Thyroid gland (tissue), 4 donors: ENCODE data around the gene HACD4. TPM values are rescaled to one million over a fixed set of nuclear protein-coding genes. Genes with fewer than 3 reads are reported as not detected.
A peak's percentile ranks its signal among the peaks of the same experiment; 100 is the strongest.

ENCODE experiments used
- DNase-seq, 2 donors: peaks; one replicate each; pipeline ENCODE4 v3.0.0-alpha.2; 2019
- H3K27ac ChIP-seq, 3 donors: fragments of 200-600 bp; sonication (generic); 1 replicate in 2 of 3; 2 replicates in 1 of 3; pipeline ENCODE4 v1.5.1; 2016 to 2019; ENCODE audit warnings: mild to moderate bottlenecking in 1 of 3, moderate library complexity in 1 of 3
- H3K27me3 ChIP-seq: fragments of 200-600 bp; sonication (generic); one replicate; pipeline ENCODE4 v1.5.1; 2019
- H3K36me3 ChIP-seq, 2 donors: fragments of 200-600 bp; sonication (generic); one replicate each; pipeline ENCODE4 v1.5.1; 2016 to 2019
- H3K4me1 ChIP-seq, 2 donors: fragments of 200-600 bp; sonication (generic); one replicate each; pipeline ENCODE4 v1.5.1; 2017 to 2019
- H3K4me3 ChIP-seq, 3 donors: fragments of 200-600 bp; sonication (generic); replicated peaks in 1 of 3; 1 replicate in 2 of 3; 2 replicates in 1 of 3; pipeline ENCODE4 v1.5.1; 2016; ENCODE audit warnings: mild to moderate bottlenecking in 1 of 3
- H3K9me3 ChIP-seq: fragments of 200-600 bp; sonication (generic); one replicate; pipeline ENCODE4 v1.5.1; 2017
- CTCF ChIP-seq, 6 experiments: fragments of 200-600 bp in 3 of 6; fragments of 450-650 bp in 3 of 6; sonication (generic) in 3 of 6; IDR thresholded peaks; one replicate each; pipeline ENCODE4 v1.5.1; 2016 to 2019; ENCODE audit warnings: antibody characterized with exemption in 6 of 6, mild to moderate bottlenecking in 2 of 6, inconsistent platforms in 1 of 6, moderate library complexity in 1 of 6
- POLR2A ChIP-seq, 2 donors: fragments of 450-650 bp; IDR thresholded peaks; one replicate each; pipeline ENCODE4 v1.6.1; 2017; ENCODE audit warnings: antibody characterized with exemption in 2 of 2, mild to moderate bottlenecking in 2 of 2, moderate library complexity in 1 of 2
- WGBS, 2 donors: methylation state at CpG; one replicate each; pipeline ENCODE4 v1.1.5; 2017; 5-methylcytosine and 5-hydroxymethylcytosine counted together
- intact Hi-C: fragments of 100-400 bp; cut with DNase I; formaldehyde crosslinking; loops from one replicate; pipeline ENCODE4 v1.15.1; 2023
- total RNA-seq, 4 donors: library from RNA; depleted of rRNA; stranded (reverse); fragments of >200 nt; gene quantifications; one replicate each; pipeline ENCODE4 v1.2.3, GENCODE V29; 2016

Gene HACD4
- 1 to 10 TPM; 1.8 to 4.8 (median 3.3) TPM for total RNA-seq

- no peaks in the 10 kb centered on the region for H3K9me3 ChIP-seq
- DNase-seq: peak; percentile 90 to 92
- peak within 1 kb of the TSS; percentile 78 to 94 (median 83) for H3K27ac ChIP-seq
- H3K4me3 ChIP-seq: peak within 1 kb of the TSS in 2 of 3 donors; percentile 14 to 32
- no peaks in the 10 kb centered on the region for H3K36me3 ChIP-seq
- no peaks in the 10 kb centered on the region for H3K27me3 ChIP-seq
- intact Hi-C loops: no loop called here
- TF ChIP-seq CTCF (IDR thresholded peaks at IDR 0.05) (peak in 2 of 6 experiments; percentile 5 to 15), POLR2A (IDR thresholded peaks at IDR 0.05) (peak in 1 of 2 donors; percentile 28)
- WGBS, 2 donors: 6 to 7% methylated on average over 19 to 39 of the region's 46 CpGs
- H3K4me1 ChIP-seq: peaks cover 3 to 6% of the 10 kb centered on the region in 2 donors
Observed at GRCh38 chr9:21031091-21031807, at the start of gene HACD4. Gene HACD4, minus strand, starts transcription at chr9:21031640. Its CDS starts 50 bp downstream, at chr9:21031590.

GRCh38 chr9:21080793-21081192, 49.4 kb upstream of the HACD4 start:
- 95 to 97% methylated on average over 1 of the region's 1 CpG for WGBS, 2 donors
- no peak overlapping the region for H3K27ac ChIP-seq
- no peak overlapping the region for H3K4me3 ChIP-seq
- no peaks in the 10 kb centered on the region for H3K36me3 ChIP-seq
- TF ChIP-seq CTCF (IDR thresholded peaks at IDR 0.05) (no peak), POLR2A (IDR thresholded peaks at IDR 0.05) (no peak)
- peaks cover 12 to 17% of the 10 kb centered on the region in 2 donors for H3K4me1 ChIP-seq
- H3K9me3 ChIP-seq: no peaks in the 10 kb centered on the region
- no peaks in the 10 kb centered on the region for H3K27me3 ChIP-seq
- intact Hi-C loops: no loop called here
- no peak for DNase-seq

GRCh38 chr9:21078702-21079101, 47.3 kb upstream of the HACD4 start:
- Histone ChIP-seq H3K4me1 (peaks cover 12 to 17% of the 10 kb centered on the region in 2 donors), H3K27me3 (no peaks in the 10 kb centered on the region), H3K4me3 (no peak overlapping the region), H3K9me3 (no peaks in the 10 kb centered on the region), H3K27ac (no peak overlapping the region), H3K36me3 (no peaks in the 10 kb centered on the region)
- intact Hi-C loops: no loop called here
- no peak for DNase-seq
- TF ChIP-seq POLR2A (IDR thresholded peaks at IDR 0.05) (no peak), CTCF (IDR thresholded peaks at IDR 0.05) (no peak)
- WGBS, 2 donors: 90 to 97% methylated on average over 1 of the region's 1 CpG

GRCh38 chr9:21077781-21078180, 46.3 kb upstream of the HACD4 start, which contains the start of gene IFNB1:
Gene IFNB1, minus strand, starts transcription at chr9:21077942. Its CDS starts 73 bp downstream, at chr9:21077869.
- Histone ChIP-seq H3K27me3 (no peaks in the 10 kb centered on the region), H3K36me3 (no peaks in the 10 kb centered on the region), H3K4me1 (peaks cover 11 to 15% of the 10 kb centered on the region in 2 donors), H3K27ac (no peak within 1 kb of the TSS), H3K9me3 (no peaks in the 10 kb centered on the region), H3K4me3 (no peak within 1 kb of the TSS)
- 96 to 97% methylated on average over 3 of the region's 3 CpGs for WGBS, 2 donors
- intact Hi-C loops: no loop called here
- TF ChIP-seq CTCF (IDR thresholded peaks at IDR 0.05) (no peak), POLR2A (IDR thresholded peaks at IDR 0.05) (no peak)
- no peak for DNase-seq

GRCh38 chr9:21075484-21075883, 44.0 kb upstream of the HACD4 start:
- peaks cover under 1 to 1% of the 10 kb centered on the region in 2 donors for H3K4me1 ChIP-seq
- H3K4me3 ChIP-seq: no peak overlapping the region
- no peaks in the 10 kb centered on the region for H3K9me3 ChIP-seq
- H3K36me3 ChIP-seq: no peaks in the 10 kb centered on the region
- TF ChIP-seq POLR2A (IDR thresholded peaks at IDR 0.05) (no peak), CTCF (IDR thresholded peaks at IDR 0.05) (no peak)
- no peaks in the 10 kb centered on the region for H3K27me3 ChIP-seq
- DNase-seq: no peak
- whole genome bisulfite sequencing, 2 donors: 59 to 65% methylated on average over 3 of the region's 3 CpGs
- no peak overlapping the region for H3K27ac ChIP-seq
- intact Hi-C loops: no loop called here
